ENCODE results near the gene ZNF491.

Gene ZNF491

GRCh38 chr19:11780431-11781020, 17.8 kb upstream of the ZNF491 start:
- DNase-seq (ENCODE audit: low read depth in 2 of 2): peak in 1 of 2 donors; percentile 13
- no peak overlapping the region for H3K4me3 ChIP-seq (replicated peaks in 1 of 2; ENCODE audit: low read depth in 2 of 2, low read length in 2 of 2)
- no peak for TF ChIP-seq CTCF (IDR thresholded peaks at IDR 0.05; ENCODE audit: low read depth, low read length)

GRCh38 chr19:11781295-11782057, 16.8 kb upstream of the ZNF491 start:
- DNase-seq (ENCODE audit: low read depth in 2 of 2): peak; percentile 5 to 21
- H3K4me3 ChIP-seq (replicated peaks in 1 of 2; ENCODE audit: low read depth in 2 of 2, low read length in 2 of 2): no peak overlapping the region
- TF ChIP-seq CTCF (IDR thresholded peaks at IDR 0.05; ENCODE audit: low read depth, low read length): no peak

GRCh38 chr19:11783767-11784166, 14.6 kb upstream of the ZNF491 start:
- DNase-seq (ENCODE audit: low read depth in 2 of 2): no peak
- TF ChIP-seq CTCF (IDR thresholded peaks at IDR 0.05; ENCODE audit: low read depth, low read length): no peak
- H3K4me3 ChIP-seq (replicated peaks in 1 of 2; ENCODE audit: low read depth in 2 of 2, low read length in 2 of 2): no peak overlapping the region

GRCh38 chr19:11784356-11784755, 14.0 kb upstream of the ZNF491 start:
- no peak for TF ChIP-seq CTCF (IDR thresholded peaks at IDR 0.05; ENCODE audit: low read depth, low read length)
- H3K4me3 ChIP-seq (replicated peaks in 1 of 2; ENCODE audit: low read depth in 2 of 2, low read length in 2 of 2): no peak overlapping the region
- DNase-seq (ENCODE audit: low read depth in 2 of 2): no peak

- no peak for DNase-seq (ENCODE audit: low read depth in 2 of 2)
- TF ChIP-seq CTCF (IDR thresholded peaks at IDR 0.05; ENCODE audit: low read depth, low read length): no peak
- no peak overlapping the region for H3K4me3 ChIP-seq (replicated peaks in 1 of 2; ENCODE audit: low read depth in 2 of 2, low read length in 2 of 2)
These were observed 10.8 kb upstream of the ZNF491 start for GRCh38 chr19:11787536-11787935.

GRCh38 chr19:11792942-11793341, 5.4 kb upstream of the ZNF491 start:
- DNase-seq (ENCODE audit: low read depth in 2 of 2): no peak
- H3K4me3 ChIP-seq (replicated peaks in 1 of 2; ENCODE audit: low read depth in 2 of 2, low read length in 2 of 2): no peak overlapping the region
- TF ChIP-seq CTCF (IDR thresholded peaks at IDR 0.05; ENCODE audit: low read depth, low read length): no peak
